Endothelial cell of umbilical vein (primary cell): ENCODE data around the gene MALRD1. TPM values are rescaled to one million over a fixed set of nuclear protein-coding genes. Genes with fewer than 3 reads are reported as not detected.

ENCODE experiments used
- BruUV-seq: library from RNA; stranded (reverse); fragments of 400-500 nt; replicated peaks from 2 replicates; lab custom pipeline; 2021; lab: Mats Ljungman, UMichigan
- CTCF ChIA-PET: fragments of 300-600, 350-600 bp; sonication (Branson Sonifier 250); formaldehyde crosslinking; loops from one replicate; lab custom pipeline; 2021; ENCODE audit warnings: antibody characterized with exemption, inconsistent platforms; lab: Charles Lee
- POLR2A ChIA-PET: fragments of 300-600, 350-600 bp; sonication (Branson Sonifier 250); formaldehyde crosslinking; loops from one replicate; lab custom pipeline; 2021; ENCODE audit warnings: antibody characterized with exemption, inconsistent platforms; lab: Charles Lee
- DNase-seq: peaks from one replicate; pipeline ENCODE4 v3.0.0-alpha.2; 2011; ENCODE audit warnings: low read depth, low spot score
- FAIRE-seq: peaks from 2 replicates; lab custom pipeline; 2011; peaks lifted over from hg19 to GRCh38; lab: Jason Lieb, UNC
- H2AFZ ChIP-seq: 2 replicates; pipeline ENCODE4 v1.6.0; 2012; ENCODE audit warnings: low read depth, low read length, control low read depth, inconsistent platforms
- H3K27ac ChIP-seq: 2 replicates; pipeline ENCODE4 v1.5.1; 2011; ENCODE audit warnings: low read depth, mild to moderate bottlenecking, control low read depth, low read length, moderate library complexity; ENCODE audit not compliant: insufficient read depth
- H3K27me3 ChIP-seq, 2 experiments: 2 replicates each; pipeline versions ENCODE4 v1.6.0 to v1.6.1; 2011; ENCODE audit warnings: low read length in 2 of 2, mixed read lengths in 1 of 2; ENCODE audit not compliant: control insufficient read depth in 2 of 2, insufficient read depth in 2 of 2
- H3K36me3 ChIP-seq, 2 experiments: 2 replicates in 1 of 2; 3 replicates in 1 of 2; pipeline ENCODE4 v1.5.1; 2011; ENCODE audit warnings: low read length in 2 of 2, mild to moderate bottlenecking in 1 of 2, moderate library complexity in 1 of 2; ENCODE audit not compliant: control insufficient read depth in 2 of 2, insufficient read depth in 2 of 2; ENCODE audit errors: extremely low read depth in 1 of 2
- H3K4me1 ChIP-seq: 3 replicates; pipeline ENCODE4 v1.5.1; 2011; ENCODE audit warnings: mild to moderate bottlenecking, low read length; ENCODE audit not compliant: control insufficient read depth, insufficient read depth; ENCODE audit errors: extremely low read depth
- H3K4me2 ChIP-seq: 2 replicates; pipeline ENCODE4 v1.6.1; 2011; ENCODE audit warnings: low read length, control low read depth, mixed read lengths; ENCODE audit not compliant: insufficient read depth
- H3K4me3 ChIP-seq, 3 experiments: fragments of 200-600 bp in 1 of 3; sonication (generic), shearing (Covaris generic) in 1 of 3; replicated peaks in 1 of 3; 2 replicates each; pipeline ENCODE4 v1.5.1; 2011 to 2016; ENCODE audit warnings: control low read depth in 3 of 3, low read length in 3 of 3, mild to moderate bottlenecking in 2 of 3, inconsistent platforms in 1 of 3, low read depth in 1 of 3, moderate library complexity in 1 of 3; ENCODE audit not compliant: insufficient read depth in 1 of 3
- H3K79me2 ChIP-seq: 2 replicates; pipeline ENCODE4 v1.6.0; 2012; ENCODE audit warnings: low read length, inconsistent platforms; ENCODE audit not compliant: control insufficient read depth, insufficient read depth
- H3K9ac ChIP-seq: replicated peaks from 2 replicates; pipeline ENCODE3; 2011; ENCODE audit warnings: low read length, control low read depth; ENCODE audit not compliant: insufficient read depth; ENCODE audit errors: extremely low read depth
- H3K9me1 ChIP-seq: replicated peaks from 3 replicates; pipeline ENCODE4 v1.6.0; 2011; ENCODE audit warnings: mild to moderate bottlenecking, low read length; ENCODE audit not compliant: control insufficient read depth, insufficient read depth; ENCODE audit errors: extremely low read depth
- H3K9me3 ChIP-seq: replicated peaks from 2 replicates; pipeline ENCODE4 v1.5.1; 2012; ENCODE audit warnings: low read length, inconsistent platforms; ENCODE audit not compliant: control insufficient read depth, insufficient read depth
- H4K20me1 ChIP-seq: replicated peaks from 2 replicates; pipeline ENCODE3; 2011; ENCODE audit warnings: mild to moderate bottlenecking, low read length; ENCODE audit not compliant: control insufficient read depth, insufficient read depth; ENCODE audit errors: extremely low read depth
- CTCF ChIP-seq, 2 donors: IDR thresholded peaks; 1 replicate in 1 of 2; 2 replicates in 1 of 2; pipeline ENCODE4 v1.5.1; 2011; ENCODE audit warnings: low read length in 2 of 2, mild to moderate bottlenecking in 2 of 2, moderate library complexity in 2 of 2, control low read depth in 1 of 2, inconsistent platforms in 1 of 2, low read depth in 1 of 2; ENCODE audit not compliant: insufficient read depth in 1 of 2; ENCODE audit errors: extremely low read depth in 1 of 2
- EZH2 ChIP-seq: IDR thresholded peaks from 2 replicates; pipeline ENCODE4 v1.6.1; 2012; ENCODE audit warnings: borderline replicate concordance, low read depth, mild to moderate bottlenecking, moderate library complexity, low read length, inconsistent platforms; ENCODE audit not compliant: severe bottlenecking
- FOS ChIP-seq: IDR thresholded peaks from 2 replicates; pipeline ENCODE4 v1.6.1; 2011; ENCODE audit warnings: mild to moderate bottlenecking, low read length, moderate library complexity, borderline replicate concordance; ENCODE audit not compliant: insufficient read depth
- GATA2 ChIP-seq: IDR thresholded peaks from 2 replicates; pipeline ENCODE4 v1.7.0; 2011; ENCODE audit warnings: low read depth, mild to moderate bottlenecking, moderate library complexity, mixed read lengths, low read length; ENCODE audit not compliant: insufficient read length, insufficient read depth
- JUN ChIP-seq: IDR thresholded peaks from 2 replicates; pipeline ENCODE4 v1.6.1; 2011; ENCODE audit warnings: borderline replicate concordance, low read depth; ENCODE audit not compliant: insufficient read length, insufficient read depth
- MAX ChIP-seq: IDR thresholded peaks from 2 replicates; pipeline ENCODE4 v1.6.1; 2011; ENCODE audit not compliant: insufficient read depth, insufficient read length
- MYC ChIP-seq: IDR thresholded peaks from one replicate; pipeline ENCODE4 v1.6.1; 2011; ENCODE audit warnings: mild to moderate bottlenecking, low read depth, low read length
- POLR2A ChIP-seq: IDR thresholded peaks from 2 replicates; pipeline ENCODE4 v1.6.1; 2012; ENCODE audit warnings: low read depth, mild to moderate bottlenecking, control low read depth, low read length
- POLR2AphosphoS5 ChIP-seq: IDR thresholded peaks from 2 replicates; pipeline ENCODE4 v1.6.1; 2012; ENCODE audit warnings: low read depth, mild to moderate bottlenecking, control low read depth, low read length, moderate library complexity; ENCODE audit not compliant: insufficient read depth
- dilution Hi-C: fragments of 300-500 bp; cut with MboI; formaldehyde crosslinking; loops from one replicate; pipeline ENCODE4 v1.15.0; 2019; ENCODE audit warnings: low sequenced_read_pairs; ENCODE audit not compliant: extremely low pct_ligation_motif_present
- intact Hi-C: fragments of 100-400 bp; cut with micrococcal nuclease; formaldehyde crosslinking; loops from one replicate; pipeline ENCODE4 v1.10.0; 2022
- polyA plus RNA-seq, 4 experiments: library from polyadenylated mRNA; depleted of rRNA in 3 of 4; stranded (reverse) in 3 of 4; unstranded in 1 of 4; fragments of >200 nt; gene quantifications; 2 replicates each; pipeline versions ENCODE4 v1.2.1 to v1.2.3, GENCODE V29; 2011 to 2012; ENCODE audit warnings: missing spikeins in 1 of 4
- total RNA-seq: library from RNA; stranded (reverse); gene quantifications from 2 replicates; pipeline ENCODE4 v1.2.3, GENCODE V29; 2021

Gene MALRD1
- total and polyA plus RNA-seq, 2 donors (not counting 3 experiments of a cell fraction or from before 2014, with no cell fraction given): not detected

- H4K20me1 ChIP-seq: no peaks in the 10 kb centered on the region
- no peak overlapping the region for H3K4me3 ChIP-seq
- no peak overlapping the region for H2AFZ ChIP-seq
- H3K9me3 ChIP-seq: peaks cover 2% of the 10 kb centered on the region
- no peaks in the 10 kb centered on the region for H3K27me3 ChIP-seq
- no peak for TF ChIP-seq JUN
- no peak for TF ChIP-seq FOS
- TF ChIP-seq POLR2AphosphoS5: no peak
- no peak for TF ChIP-seq POLR2A
- no peak for TF ChIP-seq EZH2
- no peak for TF ChIP-seq MYC
- TF ChIP-seq CTCF (IDR thresholded peaks at IDR 0.05; ENCODE audit: extremely low read depth in 1 of 2, insufficient read depth in 1 of 2, low read depth in 1 of 2, low read length in 2 of 2): no peak
- no peak for TF ChIP-seq MAX
- TF ChIP-seq GATA2: no peak
- H3K36me3 ChIP-seq: no peaks in the 10 kb centered on the region
- H3K9ac ChIP-seq: no peak overlapping the region
- no peaks in the 10 kb centered on the region for H3K9me1 ChIP-seq
- H3K27ac ChIP-seq: no peak overlapping the region
- dilution Hi-C loops: no loop called here
- CTCF ChIA-PET: no interaction called here
- DNase-seq (no peak), FAIRE-seq (no peak)
- intact Hi-C loops: no loop called here
- POLR2A ChIA-PET: no interaction called here
- H3K79me2 ChIP-seq: no peaks in the 10 kb centered on the region
- no peak overlapping the region for H3K4me2 ChIP-seq
- BruUV-seq: no TSS peak
- no peaks in the 10 kb centered on the region for H3K4me1 ChIP-seq
Observed at GRCh38 chr10:19701427-19702052, 652.9 kb downstream of the MALRD1 start.
